G401.6 (cell line): Measurements from ENCODE around the gene TMEM169.
"Not testable (repeated sequence)": the region's sequence is repeated elsewhere in the genome, so short reads cannot be mapped to it uniquely, and the experiment has no call there.

Experiments used
- FAIRE-seq: peaks from 2 replicates; lab custom pipeline; 2012; peaks lifted over from hg19 to GRCh38; lab: Jason Lieb, UNC

TMEM169 gene

DNA sequence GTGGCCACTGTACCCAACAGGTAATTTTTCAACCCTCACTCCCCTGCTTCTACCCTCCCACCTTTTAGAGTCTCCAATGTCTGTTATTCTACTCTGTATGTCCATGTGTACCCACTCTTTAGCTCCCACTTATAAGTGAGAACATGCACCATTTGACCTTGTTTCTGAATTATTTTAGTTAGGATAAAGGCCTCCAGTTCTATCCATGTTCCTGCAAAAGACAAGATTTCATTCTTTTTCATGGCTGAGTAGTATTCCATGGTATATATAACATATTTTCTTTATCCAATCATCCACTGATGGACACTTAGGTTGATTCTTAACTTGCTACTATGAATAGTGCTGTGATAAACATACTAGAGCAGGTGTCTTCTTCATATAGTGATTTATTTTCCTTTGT is 9.2 kb upstream of the TMEM169 start:
- FAIRE-seq: no peak

DNA sequence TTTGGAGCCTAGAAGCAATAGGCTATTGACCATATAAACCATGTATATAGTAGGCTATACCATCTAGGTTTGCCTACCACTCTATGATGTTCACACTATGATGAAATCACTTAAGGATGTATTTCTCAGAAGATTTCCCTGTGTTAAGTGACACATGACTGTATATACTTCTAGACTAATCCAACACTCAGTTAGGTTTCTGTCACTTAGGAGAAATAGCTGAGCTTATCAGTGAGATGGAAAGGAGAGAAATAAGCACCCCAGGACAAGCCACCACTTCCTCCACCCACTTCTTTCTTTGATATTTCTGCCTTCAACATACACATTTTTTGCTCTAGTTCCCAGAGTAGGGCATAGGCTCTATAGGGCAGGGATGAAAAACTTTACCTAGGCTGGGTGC is 7.9 kb upstream of the TMEM169 start:
- no peak for FAIRE-seq

DNA sequence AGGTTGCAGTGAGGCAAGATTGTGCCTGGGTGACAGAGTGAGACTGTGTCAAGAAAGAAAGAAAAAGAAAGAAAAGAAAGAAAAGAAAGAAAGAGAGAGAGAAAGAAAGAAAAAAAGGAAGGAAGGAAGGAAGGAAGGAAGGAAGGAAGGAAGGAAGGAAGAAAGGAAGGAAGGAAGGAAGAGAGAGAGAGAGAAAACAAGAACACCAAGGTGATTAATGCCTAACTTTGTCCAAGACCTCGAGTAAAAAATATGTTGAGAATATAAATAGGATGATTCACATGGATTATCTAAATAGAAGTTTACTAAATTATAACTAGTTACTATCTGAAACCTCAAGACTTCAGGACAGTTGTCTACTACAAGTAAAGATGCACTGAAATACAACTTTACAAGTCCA is 7.3 kb upstream of the TMEM169 start:
- no peak for FAIRE-seq

DNA sequence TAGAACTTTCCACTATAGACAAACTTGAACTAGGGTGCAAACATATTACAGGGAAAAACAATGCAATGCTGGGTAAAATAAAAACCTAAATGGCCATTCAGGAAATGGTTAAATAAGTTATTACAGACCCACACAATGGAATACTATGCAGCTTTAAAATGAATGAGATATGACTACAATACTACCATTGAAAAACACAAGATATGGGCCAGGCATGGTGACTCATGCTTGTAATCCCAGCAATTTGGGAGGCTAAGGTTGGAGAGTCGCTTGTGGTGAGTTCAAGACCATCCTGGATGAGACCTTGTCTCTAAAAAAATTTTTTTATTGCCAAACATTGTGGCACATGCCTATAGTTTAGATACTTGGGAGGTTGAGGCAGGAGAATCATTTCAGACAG is 6.9 kb upstream of the TMEM169 start:
- no peak for FAIRE-seq

DNA sequence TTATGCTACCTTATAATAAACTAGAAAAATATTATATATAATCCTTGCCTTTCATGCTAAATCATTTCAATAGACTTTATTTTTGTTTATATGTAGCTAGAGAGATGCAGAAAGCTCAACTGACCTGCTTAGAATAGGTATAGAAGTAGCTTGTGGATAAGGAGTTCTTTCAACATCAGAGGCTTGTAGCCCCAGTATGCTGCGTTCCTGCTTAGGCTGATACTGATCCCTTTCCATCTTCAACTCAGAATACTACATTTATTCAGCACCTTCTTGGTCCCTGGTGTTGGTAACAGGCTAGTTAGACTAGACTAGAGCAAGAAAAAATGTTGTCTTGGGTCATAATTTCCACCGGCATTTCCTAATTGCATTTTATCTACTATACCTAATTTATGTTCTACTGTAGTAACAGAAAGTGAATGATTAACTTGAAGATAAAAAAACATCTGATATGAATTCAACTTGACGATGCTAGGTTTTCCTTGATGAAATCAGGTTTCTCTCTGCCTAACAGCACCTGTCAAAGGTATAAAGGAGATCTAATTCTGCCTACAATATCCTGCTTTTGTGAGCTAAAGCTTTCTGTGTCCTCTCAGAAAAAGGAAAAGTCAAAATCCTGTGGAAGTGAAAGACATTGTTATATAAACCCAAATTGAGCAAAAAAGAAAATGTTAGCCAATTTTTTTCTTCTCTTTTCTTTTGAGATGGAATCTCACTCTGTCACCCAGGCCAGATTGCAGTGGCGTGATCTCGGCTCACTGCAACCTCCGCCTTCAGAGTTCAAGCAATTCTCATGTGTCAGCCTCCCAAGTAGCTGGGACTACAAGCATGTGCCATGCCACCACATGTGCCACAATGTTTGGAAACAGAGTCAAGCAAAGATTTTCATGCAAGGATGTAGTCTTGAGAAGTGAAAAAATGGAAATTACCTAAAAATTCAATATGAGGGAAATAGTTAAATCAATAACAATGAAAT is 5.9 kb upstream of the TMEM169 start:
- no peak for FAIRE-seq

DNA sequence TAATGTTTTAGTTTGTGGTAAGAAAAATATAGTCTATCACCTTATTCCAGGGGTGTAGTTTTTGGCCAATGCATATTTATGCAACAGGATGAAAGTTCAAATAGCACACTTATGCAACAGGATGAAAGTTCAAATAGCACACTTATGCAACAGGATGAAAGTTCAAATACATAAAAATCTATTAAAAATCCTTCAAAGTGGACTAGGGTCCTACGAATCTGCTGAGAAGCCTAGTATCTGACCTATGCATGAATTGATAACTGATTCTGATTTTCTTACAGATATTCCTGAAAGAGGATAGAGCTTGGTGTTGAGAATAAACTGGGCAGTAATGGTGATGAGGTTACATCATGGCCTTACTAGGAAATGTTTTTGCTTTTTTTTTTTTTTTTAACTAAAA is 2.9 kb upstream of the TMEM169 start:
- no peak for FAIRE-seq

DNA sequence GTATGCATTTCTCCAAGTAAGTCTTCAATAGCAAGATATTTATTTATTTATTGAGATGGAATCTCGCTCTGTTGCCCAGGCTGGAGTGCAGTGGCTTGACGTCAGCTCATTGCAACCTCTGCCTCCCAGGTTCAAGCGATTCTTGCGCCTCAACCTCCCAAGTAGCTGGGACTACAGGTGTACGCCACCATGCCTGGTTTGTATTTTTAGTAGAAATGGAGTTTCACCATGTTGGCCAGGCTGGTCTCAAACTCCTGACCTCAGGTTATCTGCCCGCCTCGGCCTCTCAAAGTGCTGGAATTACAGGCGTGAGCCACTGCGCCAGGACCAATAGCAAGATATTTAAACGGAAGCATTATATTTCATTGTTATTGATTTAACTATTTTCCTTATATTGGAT is 1.7 kb upstream of the TMEM169 start:
- FAIRE-seq: not testable (repeated sequence)

DNA sequence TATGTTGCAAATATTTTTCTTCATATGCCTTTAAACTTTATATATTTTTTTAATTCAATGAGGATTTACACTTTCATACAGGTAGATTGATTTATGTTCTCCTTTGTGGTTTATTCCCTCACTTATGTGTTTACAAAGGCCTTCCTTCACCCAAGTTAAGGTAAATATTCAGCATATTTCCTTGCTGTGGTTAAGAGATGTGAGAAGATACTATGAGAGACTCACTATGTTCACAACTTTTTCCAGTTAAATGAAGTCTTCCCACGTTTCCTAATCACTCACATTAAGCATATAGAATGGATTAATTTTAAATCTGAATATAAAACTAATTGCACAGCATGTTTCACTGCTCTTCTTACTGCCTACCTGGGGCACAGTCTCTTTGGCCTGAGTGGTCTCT is 707 bp upstream of the TMEM169 start:
- no peak for FAIRE-seq

DNA sequence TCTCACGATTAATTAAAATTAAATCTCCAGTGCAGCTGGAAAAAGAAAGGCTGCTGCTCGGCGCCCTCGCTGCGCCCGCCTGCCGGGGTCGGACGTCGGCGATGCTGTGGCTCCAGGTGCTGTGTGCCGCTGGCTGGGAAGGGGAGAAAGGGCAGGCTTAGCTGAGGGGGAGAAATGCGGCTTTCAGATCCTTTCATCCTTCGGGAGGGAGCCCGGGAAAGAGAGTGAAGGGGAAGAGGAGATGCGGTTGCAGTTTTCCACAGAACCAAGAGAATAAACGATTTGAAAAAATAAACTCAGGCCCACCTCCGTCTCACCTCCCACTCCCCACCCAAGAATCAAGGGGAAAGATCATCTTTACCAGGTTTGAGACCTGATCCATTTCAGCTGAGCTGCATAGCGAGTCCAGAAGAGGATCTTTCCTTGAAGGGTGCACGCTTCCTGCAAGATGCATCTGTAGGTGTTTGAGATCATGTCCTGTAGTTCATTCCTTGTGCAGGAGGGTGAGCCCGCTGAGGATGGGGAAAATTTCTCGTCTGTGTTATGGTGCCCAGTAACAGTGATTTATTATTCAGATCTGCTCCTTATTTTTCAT is 495 bp downstream of the TMEM169 start:
- no peak for FAIRE-seq

DNA sequence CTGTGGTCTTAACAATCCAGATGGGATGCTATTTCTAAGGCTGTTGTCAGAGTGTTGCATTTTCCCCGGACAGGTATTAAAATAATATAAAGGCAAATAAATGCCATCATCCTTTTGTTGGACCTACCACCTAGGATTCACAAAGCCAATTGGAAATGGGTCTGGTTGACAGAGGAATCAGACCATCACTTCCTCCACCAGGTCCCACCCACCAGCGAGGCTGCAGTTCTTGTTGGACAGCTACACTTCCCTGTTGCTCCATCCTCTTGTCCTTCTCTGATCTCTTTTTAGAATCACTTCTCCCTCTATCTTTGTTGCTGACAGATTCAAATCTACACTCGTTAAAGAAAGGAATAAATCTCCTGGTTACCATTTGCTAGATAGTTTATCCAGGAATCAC is 1.1 kb downstream of the TMEM169 start:
- FAIRE-seq: no peak

DNA sequence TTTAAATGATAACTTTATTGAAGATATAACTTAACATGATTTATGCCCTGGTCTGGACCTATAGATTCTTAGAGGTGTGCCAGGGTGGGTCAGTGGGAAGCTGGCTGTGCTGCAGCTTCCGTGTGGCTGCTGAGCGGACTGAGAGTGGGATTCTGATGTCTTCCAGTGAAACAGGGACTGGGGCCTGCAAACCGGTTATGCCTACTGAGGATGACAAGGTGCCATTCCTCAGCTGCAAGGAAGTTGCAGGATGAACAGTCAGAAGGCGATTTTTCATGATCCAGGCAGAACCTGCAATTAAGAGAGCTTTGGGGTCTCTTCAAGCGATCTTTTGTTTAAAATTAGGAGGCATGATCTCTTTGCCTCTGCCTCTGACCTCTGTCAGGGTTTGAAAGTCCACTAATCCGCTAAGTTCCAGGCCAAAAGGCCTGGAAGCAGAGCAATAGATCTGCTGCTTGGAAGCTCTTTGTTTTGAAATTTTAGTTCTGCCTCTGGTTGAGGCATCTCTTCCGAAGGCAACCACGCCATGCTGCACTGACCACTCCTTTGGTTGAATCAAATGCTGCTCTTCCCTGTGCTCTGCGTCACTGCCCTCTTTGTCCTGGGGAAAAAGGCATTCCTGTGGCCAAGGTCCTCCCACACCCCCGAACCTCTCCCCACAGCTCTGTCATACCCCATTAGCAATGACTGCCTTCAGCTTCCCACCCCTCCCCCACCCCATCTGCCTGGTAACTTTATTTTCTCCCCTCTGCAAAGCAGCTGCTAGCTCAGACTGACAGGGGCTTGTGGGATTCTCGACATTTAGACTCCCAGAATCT is 2.0 kb downstream of the TMEM169 start:
- no peak for FAIRE-seq

DNA sequence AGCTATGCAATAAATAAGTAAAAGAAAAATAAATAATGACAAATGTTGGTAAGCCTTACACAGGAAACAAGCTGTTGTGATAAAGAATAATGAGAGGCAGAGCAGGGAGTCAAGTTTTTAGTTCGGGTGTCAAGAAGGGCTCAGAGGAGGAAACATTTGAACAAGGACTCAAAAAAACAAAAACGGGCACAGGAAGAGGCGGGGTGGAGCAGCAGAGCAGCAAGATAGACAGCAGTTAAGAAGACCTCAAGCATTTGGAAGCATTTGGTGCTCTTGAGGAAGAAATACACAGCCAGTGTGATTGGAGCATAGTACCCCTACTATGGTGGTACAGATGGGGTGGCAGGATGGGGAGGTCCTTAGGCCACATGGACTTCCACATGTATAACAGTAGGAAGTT is 2.8 kb downstream of the TMEM169 start:
- no peak for FAIRE-seq

DNA sequence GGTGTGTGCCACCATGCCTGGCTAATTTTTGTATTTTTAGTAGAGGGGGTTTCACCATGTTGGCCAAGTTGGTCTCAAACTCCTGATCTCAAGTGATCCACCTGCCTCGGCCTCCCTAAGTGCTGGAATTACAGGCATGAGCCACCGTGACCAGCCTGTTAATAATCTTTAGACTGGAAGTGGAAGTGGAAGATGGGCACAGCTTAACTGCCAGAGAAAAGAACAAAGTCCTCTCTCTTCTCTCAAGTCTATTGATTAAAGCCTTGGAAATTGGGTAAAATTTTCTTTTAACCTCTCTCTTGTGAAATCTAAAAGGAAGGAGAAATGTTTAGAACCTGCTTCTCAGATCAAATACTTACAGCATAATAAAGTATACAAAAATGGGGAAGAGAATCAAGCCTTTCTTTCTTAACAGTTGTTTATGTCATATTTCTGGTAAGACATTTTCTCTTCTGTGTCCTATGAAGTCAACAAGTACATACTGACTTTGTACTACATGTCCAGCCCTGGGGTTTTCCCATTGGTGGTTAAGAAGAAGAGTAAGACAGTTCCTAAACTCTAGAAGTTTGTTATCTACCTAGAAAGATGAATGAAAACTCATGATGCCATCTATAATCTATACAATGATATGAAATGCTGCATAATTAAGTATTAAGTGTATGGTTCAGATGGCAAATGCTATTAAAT is 4.6 kb downstream of the TMEM169 start:
- FAIRE-seq: no peak

DNA sequence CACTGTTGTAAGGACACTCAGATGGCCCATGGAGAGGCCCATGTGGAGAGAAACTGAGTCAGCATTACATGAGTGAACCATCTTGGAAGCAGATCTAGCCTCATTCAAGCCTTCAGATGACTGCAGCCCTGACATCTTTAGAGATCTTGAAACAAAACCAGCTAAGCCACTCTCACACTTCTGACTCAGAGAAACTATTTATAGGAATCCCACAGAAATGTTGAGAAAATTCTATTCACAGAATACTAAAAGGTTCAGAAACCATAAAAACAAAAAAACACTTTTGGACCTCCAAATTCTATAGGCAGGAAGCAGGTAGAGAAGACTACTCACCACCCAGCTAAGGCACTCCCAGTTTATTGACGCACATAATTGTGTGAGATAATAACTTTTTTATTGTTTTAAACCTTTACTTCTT is 8.7 kb downstream of the TMEM169 start:
- no peak for FAIRE-seq

DNA sequence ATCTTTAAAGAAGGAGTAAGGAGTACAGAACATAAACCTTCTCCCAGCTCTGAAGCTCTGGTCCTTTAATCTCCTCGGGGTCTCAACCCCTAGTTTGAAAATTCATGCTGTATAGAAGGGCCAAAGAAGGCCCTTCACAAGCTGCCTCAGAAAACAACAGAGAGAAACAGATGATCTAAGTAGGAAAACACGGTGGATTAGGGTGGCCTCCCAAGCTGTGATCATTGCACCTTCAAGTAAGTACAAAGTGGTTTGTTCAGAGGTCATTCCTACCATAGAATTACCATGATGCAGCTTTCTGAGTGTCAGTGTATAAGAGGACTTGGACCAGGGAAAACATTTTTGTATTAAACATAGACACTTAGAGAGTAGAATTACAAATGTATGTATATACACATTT is 10.9 kb downstream of the TMEM169 start:
- no peak for FAIRE-seq

DNA sequence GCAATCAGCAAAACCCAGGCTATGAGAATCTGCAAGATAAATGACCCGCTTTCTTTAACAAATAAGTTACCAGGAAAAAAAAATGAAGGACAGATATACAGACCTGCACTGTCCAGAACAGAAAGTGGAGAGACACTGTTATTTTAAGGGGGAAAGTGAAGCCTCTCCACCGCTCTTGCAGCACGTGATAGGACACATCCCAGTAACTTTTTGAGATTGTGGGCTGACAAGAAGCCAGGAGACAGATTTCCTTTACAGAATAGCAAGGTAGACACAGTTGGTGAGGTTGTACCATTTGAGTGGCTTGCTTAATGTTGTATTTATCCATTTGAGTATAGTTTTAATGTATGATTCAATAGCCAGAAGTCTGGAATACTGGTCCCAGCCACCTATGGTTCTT is 13.0 kb downstream of the TMEM169 start:
- FAIRE-seq: no peak

DNA sequence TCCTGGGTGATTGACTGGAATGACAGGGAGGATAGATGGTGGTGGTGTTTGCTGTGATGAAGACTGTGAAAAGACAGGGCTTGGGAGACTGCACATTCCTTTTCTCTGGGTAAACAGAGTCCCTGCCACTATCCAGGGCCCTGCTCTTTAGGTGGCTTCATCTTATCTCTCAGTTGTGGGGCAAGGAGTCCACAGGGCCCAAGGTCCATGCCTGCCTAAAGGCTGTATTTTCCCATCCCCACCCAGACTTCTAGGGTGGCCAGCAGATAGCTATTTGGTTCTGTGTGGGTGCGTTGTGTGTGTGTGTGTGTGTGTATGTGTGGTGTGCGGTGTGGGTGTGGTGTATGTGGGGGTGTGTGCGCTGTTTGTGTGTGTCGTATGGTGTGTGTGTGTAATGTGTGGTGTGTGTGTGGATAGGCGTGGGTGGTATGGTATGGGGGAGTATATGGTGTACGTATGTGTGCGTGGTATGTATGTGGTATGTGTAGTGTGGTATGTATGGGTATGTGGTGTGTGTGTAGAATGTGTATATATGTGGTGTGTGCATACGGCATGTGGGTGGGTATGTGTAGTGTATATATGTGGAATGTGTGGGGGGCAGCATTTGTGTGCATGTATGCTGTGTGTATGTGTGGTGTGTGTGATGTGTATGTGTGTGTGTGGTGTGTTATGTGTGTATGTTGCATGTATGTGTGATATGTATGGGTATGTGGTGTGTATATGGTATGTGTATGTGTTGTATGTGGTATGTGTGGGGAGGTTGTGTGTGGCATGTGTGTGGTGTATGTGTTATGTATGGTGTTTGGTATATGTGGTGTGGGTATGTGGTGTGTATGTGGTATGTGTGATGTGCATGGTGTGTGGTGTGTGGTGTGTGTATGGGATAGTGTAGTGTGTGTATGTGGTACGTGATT is 17.0 kb downstream of the TMEM169 start:
- no peak for FAIRE-seq

DNA sequence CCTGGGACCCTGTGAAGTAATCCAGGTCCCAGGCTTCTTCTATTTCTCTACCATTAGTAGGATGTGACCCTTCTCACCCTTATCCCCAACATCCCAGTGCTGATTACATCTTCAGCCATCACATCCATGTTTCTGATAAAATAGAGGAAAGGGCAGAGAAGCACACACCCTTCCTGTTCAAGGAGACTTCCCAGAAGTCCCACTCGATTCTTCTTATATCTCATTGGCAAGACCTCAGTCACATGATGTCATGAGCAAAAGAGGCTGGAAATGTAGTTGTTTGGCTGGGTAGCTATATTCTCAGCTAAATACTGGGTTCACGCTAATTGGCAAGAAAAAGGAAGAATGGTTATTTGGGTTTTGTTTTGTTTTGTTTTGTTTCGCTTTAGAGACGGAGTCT is 19.4 kb downstream of the TMEM169 start:
- no peak for FAIRE-seq

DNA sequence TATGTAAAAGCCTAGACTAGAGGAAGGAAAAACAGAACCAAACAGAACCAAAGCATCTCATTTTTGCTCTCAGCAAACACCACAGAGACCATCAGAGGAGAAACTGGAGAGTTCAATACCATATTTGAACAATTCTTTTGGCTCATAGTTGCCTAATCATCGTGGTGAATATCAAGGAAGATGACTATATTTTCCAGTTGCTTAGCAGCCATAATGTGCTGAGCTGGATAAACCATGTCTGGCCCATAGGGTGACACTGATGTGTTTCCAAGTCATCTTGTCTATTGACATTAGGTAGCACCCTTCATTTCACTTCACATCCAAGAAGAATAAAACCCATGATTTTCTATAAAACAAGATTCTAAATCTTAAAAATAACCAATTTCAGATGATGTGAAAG is 21.5 kb downstream of the TMEM169 start:
- no peak for FAIRE-seq

DNA sequence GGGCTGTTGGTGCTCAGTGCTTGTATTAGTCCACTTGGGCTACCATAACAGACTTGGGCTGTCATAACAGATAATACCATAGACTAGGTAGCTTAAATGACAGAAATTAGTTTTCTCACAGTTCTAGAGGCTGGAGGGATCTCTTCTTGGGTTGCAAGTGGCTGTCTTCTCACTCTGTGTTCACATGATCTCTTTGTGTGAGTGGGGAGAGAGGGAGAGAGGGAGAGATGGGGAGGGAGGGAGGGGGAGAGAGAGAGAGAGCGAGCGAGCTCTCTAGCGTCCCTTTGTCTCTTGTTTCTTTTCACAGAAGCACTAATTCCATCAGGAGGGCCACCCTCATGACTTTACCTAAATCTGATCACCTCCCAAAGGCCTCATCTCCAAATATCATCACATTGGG is 23.0 kb downstream of the TMEM169 start:
- no peak for FAIRE-seq

DNA sequence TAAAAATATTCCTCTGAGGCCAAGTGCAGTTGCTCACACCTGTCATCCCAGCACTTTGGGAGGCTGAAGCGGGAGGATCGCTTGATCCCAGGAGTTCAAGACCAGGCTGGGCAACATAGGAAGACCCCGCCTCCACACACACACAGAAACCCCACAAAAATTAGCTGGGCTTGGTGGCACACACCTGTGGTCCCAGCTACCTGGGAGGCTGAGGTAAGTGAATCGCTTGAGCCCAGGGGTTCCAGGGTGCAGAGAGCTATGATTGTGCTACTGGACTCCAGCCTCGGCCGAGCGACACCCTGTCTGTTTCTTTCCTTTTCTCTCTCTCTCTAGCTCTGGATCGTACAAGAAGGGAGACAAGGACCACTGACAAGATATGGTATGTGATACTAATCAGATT is 25.6 kb downstream of the TMEM169 start:
- no peak for FAIRE-seq
